Activated CD4-positive, alpha-beta memory T cell treated with anti-CD3 and anti-CD28 coated beads, Interleukin-2, amount 10 ng/mL, durations not matched to agents 7 days and 5 days (primary cell): ENCODE data around the gene CABLES1. TPM values are rescaled to one million over a fixed set of nuclear protein-coding genes. Genes with fewer than 3 reads are reported as not detected.
"Not testable (repeated sequence)": the region's sequence is repeated elsewhere in the genome, so short reads cannot be mapped to it uniquely, and the experiment has no call there.

ENCODE experiments used
- CTCF ChIA-PET: fragments of 350-600 bp; sonication (Branson Sonifier 250); formaldehyde crosslinking; loops from one replicate; lab custom pipeline; 2021; ENCODE audit warnings: antibody characterized with exemption, inconsistent platforms; lab: Charles Lee
- POLR2A ChIA-PET: fragments of 350-600 bp; sonication (Branson Sonifier 250); formaldehyde crosslinking; loops from one replicate; lab custom pipeline; 2021; ENCODE audit warnings: antibody characterized with exemption; lab: Charles Lee
- DNase-seq: peaks from one replicate; pipeline ENCODE4 v3.0.0-alpha.2; 2020
- H3K27ac Mint-ChIP-seq: one replicate; pipeline ENCODE4 v1.8.0; 2021; ENCODE audit warnings: mild to moderate bottlenecking, mixed read lengths
- H3K27me3 Mint-ChIP-seq: one replicate; pipeline ENCODE4 v1.8.0; 2021; ENCODE audit warnings: mixed read lengths
- H3K36me3 Mint-ChIP-seq: one replicate; pipeline ENCODE4 v1.8.0; 2021; ENCODE audit warnings: low read depth, mixed read lengths
- H3K4me1 Mint-ChIP-seq: one replicate; pipeline ENCODE4 v1.8.0; 2021; ENCODE audit warnings: mixed read lengths
- H3K4me3 Mint-ChIP-seq: one replicate; pipeline ENCODE4 v1.8.0; 2021; ENCODE audit warnings: mild to moderate bottlenecking, mixed read lengths
- H3K9me3 Mint-ChIP-seq: one replicate; pipeline ENCODE4 v1.8.0; 2021; ENCODE audit warnings: mixed read lengths
- total RNA-seq, 2 experiments: library from RNA; stranded (reverse); gene quantifications; one replicate each; pipeline ENCODE4 v1.2.3, GENCODE V29; 2021

CABLES1 gene
- total RNA-seq, 2 experiments from 2014 or later: 2.7 to 2.8 TPM

DNA sequence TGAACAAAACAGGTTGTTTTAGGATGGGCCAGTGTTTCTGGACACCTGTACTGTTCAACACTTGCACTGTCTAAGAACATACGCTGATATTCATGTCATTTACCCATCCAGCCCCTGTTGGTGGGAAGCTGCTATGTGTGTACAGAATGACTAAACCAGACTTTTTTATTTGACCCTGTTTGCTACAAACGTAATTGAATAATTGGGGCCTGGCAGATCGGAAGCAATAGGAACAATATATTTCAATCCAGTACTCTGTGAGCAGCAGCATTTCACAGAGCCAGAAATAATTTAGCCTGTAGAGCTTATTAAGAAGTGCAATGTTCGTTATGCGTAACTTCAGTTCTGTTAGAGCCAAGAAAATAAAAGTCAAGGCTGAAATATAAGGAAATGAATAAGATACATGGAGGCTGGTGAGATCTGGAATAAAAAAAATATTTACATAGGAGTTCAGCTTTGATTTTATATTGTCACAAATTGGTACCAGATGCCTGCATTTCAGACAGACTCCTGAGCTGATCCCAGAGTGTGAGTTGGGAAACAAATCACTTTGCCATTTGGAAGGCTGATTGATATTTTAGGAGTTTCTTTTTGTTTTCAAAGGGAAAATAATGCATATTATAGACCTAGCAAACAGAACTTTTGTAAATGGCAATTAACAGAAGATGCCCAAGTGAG lies 19.7 kb downstream of the CABLES1 start:
- no peak for DNase-seq
- ChIA-PET POLR2A (no interaction called here), CTCF (no interaction called here)
- no peak overlapping the region for H3K4me3 Mint-ChIP-seq
- no peak overlapping the region for H3K27ac Mint-ChIP-seq
- H3K36me3 Mint-ChIP-seq: no peaks in the 10 kb centered on the region
- no peaks in the 10 kb centered on the region for H3K4me1 Mint-ChIP-seq
- no peaks in the 10 kb centered on the region for H3K9me3 Mint-ChIP-seq
- peaks cover 4% of the 10 kb centered on the region for H3K27me3 Mint-ChIP-seq

DNA sequence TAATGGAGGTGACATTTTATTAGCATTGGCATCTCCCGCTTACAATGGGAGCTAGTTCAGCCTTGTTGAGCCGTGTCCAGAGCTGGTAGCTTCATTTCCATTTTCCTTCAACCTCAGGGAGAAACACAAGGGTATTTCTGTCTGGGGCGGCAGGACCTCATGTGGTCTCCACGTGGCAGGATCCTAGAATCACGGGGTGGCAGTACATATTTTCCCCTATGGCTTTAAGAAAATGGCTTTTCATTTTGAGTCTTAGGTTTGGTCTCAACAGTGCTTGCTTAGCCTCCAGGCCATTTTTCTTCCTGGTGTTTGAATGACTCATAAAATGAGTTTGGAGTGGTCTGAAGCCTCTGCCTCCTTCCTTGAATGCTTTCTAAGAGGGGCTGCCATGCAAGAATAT lies 20.3 kb downstream of the CABLES1 start:
- no peak overlapping the region for H3K4me3 Mint-ChIP-seq
- H3K36me3 Mint-ChIP-seq: no peaks in the 10 kb centered on the region
- ChIA-PET POLR2A (no interaction called here), CTCF (no interaction called here)
- no peaks in the 10 kb centered on the region for H3K9me3 Mint-ChIP-seq
- DNase-seq: no peak
- H3K27ac Mint-ChIP-seq: no peak overlapping the region
- peaks cover 4% of the 10 kb centered on the region for H3K27me3 Mint-ChIP-seq
- no peaks in the 10 kb centered on the region for H3K4me1 Mint-ChIP-seq

DNA sequence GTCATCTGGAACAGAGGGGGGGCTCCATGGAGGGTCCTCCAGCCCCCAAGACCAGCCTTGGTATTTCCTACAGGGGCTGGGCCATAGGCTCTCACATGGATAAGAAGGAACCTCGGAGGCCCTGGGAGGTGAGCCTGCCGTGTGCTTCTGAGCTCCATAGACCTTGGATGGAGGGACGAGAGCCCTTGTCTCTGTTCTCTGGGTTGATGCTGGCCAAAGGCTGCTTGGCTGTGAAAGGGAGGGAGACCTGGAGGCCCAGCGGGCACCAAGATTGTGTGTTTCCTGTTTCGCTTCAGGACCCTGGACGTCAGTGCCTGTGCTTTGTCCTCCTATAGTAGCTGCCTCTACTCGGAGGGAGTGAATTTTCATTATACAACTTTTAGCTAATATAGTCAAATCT lies 20.8 kb downstream of the CABLES1 start:
- Mint-ChIP-seq H3K27me3 (peaks cover 4% of the 10 kb centered on the region), H3K4me1 (no peaks in the 10 kb centered on the region), H3K4me3 (no peak overlapping the region), H3K27ac (no peak overlapping the region), H3K36me3 (no peaks in the 10 kb centered on the region), H3K9me3 (no peaks in the 10 kb centered on the region)
- no peak for DNase-seq
- CTCF ChIA-PET: no interaction called here
- POLR2A ChIA-PET: no interaction called here

DNA sequence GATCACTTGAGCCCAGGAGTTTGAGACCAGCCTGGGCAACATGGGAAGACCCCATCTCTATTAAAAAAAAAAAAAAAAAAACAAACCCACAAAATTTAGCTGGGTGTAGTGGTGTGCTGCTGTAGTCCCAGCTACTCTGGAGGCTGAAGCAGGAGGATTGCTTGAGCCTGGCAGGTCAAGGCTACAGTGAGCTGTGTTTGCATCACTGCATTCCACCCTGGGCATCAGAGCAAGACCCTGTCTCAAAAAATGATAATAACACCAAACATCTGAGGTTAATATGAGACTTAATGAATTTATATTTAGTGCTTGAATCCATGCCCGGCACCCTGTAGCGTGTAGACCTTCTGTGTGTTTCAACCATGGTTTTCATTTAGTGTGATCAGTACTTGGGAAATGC lies 22.8 kb downstream of the CABLES1 start:
- DNase-seq: no peak
- Mint-ChIP-seq H3K9me3 (no peaks in the 10 kb centered on the region), H3K4me1 (no peaks in the 10 kb centered on the region), H3K27me3 (peaks cover 11% of the 10 kb centered on the region), H3K27ac (no peak overlapping the region), H3K36me3 (no peaks in the 10 kb centered on the region), H3K4me3 (no peak overlapping the region)
- ChIA-PET POLR2A (no interaction called here), CTCF (interaction anchor here (0.5 kb wide), 1 partner anchor 1123 kb away, joined by 3 read pairs; no protein-coding TSS in a partner anchor)

DNA sequence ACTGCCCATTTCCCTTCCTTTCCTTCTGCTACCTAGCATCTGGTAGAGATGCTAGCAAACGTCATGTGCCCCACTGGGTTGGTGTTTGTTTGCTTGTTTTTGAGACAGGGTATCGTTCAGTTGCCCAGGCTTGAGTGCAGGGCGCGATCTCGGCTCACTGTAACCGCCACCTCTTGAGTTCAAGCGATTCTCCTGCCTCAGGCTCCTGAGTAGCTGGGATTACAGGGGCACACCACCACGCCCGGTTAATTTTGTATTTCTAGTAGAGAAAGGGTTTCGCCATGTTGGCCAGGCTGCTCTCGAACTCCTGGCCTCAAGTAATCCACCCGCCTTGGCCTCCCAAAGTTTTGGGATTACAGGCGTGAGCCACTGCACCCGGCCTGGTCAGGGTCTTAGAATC lies 23.6 kb downstream of the CABLES1 start:
- H3K27ac Mint-ChIP-seq, H3K4me1 Mint-ChIP-seq, H3K36me3 Mint-ChIP-seq, POLR2A ChIA-PET, DNase-seq, H3K9me3 Mint-ChIP-seq, CTCF ChIA-PET, H3K4me3 Mint-ChIP-seq: not testable (repeated sequence)
- H3K27me3 Mint-ChIP-seq: peaks cover 15% of the 10 kb centered on the region

DNA sequence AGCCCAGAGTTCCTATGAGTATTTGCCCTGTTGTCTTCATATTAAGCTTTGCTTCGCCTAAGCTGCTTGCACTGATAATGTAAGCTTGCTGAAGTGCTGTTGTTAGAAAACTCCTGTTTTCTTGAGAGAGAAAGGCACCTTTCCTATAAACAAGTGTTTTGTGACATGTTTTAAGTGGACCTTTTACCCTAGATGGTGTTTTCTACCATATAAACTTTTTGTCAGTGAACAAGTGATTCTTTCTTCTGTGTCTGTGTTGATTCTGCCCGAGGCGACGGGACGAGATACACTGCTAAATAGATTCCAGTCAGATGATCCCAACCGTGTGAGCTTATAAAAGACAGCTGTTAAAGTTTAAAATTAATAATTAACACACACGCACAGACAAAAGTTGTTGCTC lies 24.1 kb downstream of the CABLES1 start:
- no peaks in the 10 kb centered on the region for H3K36me3 Mint-ChIP-seq
- H3K4me3 Mint-ChIP-seq: no peak overlapping the region
- ChIA-PET CTCF (no interaction called here), POLR2A (no interaction called here)
- H3K27ac Mint-ChIP-seq: no peak overlapping the region
- no peak for DNase-seq
- H3K27me3 Mint-ChIP-seq: peaks cover 15% of the 10 kb centered on the region
- no peaks in the 10 kb centered on the region for H3K4me1 Mint-ChIP-seq
- H3K9me3 Mint-ChIP-seq: no peaks in the 10 kb centered on the region

DNA sequence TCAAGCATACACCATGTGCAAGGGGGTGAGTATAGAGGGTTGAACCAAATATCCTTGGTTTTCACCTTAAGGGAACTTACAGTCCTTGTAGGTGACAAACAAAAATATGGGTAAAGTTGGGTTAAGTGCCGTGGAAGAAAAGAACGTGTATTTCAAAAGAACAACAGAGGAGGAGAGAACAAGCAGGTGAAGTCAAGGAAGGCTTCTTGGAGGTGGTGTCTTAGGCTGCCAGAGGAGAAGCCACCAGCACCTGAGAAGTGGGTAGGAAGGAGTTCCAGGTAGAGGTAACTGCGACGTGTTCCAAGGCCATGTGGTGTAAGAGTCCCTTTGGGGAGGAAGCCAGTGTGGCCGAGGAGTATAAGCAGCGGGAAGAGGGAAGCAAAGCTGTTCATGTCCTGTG lies 27.2 kb downstream of the CABLES1 start:
- Mint-ChIP-seq H3K36me3 (no peaks in the 10 kb centered on the region), H3K27ac (no peak overlapping the region), H3K9me3 (no peaks in the 10 kb centered on the region), H3K4me1 (no peaks in the 10 kb centered on the region), H3K27me3 (peaks cover 12% of the 10 kb centered on the region), H3K4me3 (no peak overlapping the region)
- ChIA-PET POLR2A (no interaction called here), CTCF (no interaction called here)
- DNase-seq: no peak

DNA sequence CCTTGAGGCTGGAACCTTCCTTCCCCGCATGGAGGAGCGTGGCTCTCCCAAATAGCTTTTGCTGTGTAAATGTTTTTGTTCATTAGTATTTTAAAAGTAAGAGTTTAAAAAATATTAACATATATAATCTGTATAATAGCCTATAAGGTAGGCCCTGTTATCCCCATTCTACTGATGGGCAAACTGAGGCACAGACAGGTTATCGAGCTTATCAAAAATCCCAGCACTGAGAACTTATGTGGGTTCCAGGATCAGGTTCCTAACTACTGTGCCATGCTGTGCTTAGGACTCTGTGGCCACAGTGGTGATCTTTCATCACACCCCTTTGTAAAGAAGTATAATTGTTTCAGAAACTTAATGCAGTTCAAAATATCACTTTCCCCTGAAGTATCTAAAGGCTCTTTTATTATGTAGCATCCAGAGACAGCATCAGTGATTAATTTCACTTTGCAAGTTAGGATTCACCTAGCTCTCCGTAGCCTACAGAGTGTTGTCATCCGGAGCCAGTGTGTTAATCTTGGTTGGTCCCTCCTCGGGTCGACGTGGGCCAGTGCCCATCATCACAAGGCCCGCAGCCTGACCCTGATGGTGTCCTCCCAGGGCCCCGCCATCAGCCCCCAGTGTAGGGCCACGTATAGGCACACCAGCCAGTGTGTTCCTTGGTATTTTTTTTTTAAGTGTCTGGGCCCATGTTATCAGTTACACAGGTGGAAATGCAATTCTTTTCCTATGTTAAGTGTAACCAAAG lies 28.7 kb downstream of the CABLES1 start:
- no peak overlapping the region for H3K27ac Mint-ChIP-seq
- no peaks in the 10 kb centered on the region for H3K4me1 Mint-ChIP-seq
- CTCF ChIA-PET: interaction anchor here (0.8 kb wide), 1 partner anchor 534 kb away, joined by 3 read pairs; no protein-coding TSS in a partner anchor
- POLR2A ChIA-PET: interaction anchor here (1.1 kb wide), 1 partner anchor 10 kb away, joined by 3 read pairs; no protein-coding TSS in a partner anchor
- H3K27me3 Mint-ChIP-seq: peaks cover 12% of the 10 kb centered on the region
- no peaks in the 10 kb centered on the region for H3K36me3 Mint-ChIP-seq
- no peaks in the 10 kb centered on the region for H3K9me3 Mint-ChIP-seq
- H3K4me3 Mint-ChIP-seq: no peak overlapping the region
- DNase-seq: no peak

DNA sequence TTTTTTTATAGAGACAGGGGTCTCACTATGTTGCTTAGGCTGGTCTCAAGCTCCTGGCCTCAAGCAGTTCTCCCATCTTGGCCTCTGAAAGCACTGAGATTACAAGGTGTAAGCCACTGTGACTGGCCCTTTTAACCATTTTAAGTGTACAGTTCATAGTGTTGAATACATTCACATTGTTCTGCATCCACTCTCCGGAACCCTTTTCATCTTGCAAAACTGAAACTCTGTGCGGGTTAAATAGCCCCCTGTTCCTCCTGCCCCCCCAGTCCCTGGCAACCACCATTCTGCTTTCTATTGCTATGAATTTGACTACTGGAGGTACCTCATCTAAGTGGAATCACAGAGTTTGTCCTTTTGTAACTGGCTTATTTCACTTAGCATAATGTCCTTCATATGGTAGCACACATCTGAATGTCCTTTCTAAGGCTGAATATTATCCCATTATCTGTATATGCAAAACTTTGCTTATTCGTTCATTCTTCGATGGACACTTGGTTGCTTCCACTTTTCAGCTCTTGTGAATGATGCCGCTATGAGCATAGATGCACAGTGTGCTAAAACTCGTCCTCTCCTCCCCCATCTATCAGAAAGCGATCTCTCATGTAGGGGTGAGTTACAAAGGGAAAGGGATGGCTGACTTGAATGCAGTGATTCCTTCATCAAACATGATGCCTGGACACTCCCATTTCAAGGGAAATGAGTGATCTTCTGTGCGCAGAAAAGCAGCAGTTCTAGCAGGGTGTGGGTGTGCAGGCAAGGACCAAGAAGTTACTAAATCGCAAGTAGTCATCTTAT lies 30.2 kb downstream of the CABLES1 start:
- Mint-ChIP-seq H3K9me3 (no peaks in the 10 kb centered on the region), H3K4me3 (no peak overlapping the region), H3K27me3 (peaks cover 19% of the 10 kb centered on the region), H3K36me3 (no peaks in the 10 kb centered on the region), H3K27ac (no peak overlapping the region), H3K4me1 (no peaks in the 10 kb centered on the region)
- CTCF ChIA-PET: no interaction called here
- POLR2A ChIA-PET: interaction anchor here (1.1 kb wide), 1 partner anchor 12 kb away, joined by 3 read pairs; no protein-coding TSS in a partner anchor
- DNase-seq: no peak

DNA sequence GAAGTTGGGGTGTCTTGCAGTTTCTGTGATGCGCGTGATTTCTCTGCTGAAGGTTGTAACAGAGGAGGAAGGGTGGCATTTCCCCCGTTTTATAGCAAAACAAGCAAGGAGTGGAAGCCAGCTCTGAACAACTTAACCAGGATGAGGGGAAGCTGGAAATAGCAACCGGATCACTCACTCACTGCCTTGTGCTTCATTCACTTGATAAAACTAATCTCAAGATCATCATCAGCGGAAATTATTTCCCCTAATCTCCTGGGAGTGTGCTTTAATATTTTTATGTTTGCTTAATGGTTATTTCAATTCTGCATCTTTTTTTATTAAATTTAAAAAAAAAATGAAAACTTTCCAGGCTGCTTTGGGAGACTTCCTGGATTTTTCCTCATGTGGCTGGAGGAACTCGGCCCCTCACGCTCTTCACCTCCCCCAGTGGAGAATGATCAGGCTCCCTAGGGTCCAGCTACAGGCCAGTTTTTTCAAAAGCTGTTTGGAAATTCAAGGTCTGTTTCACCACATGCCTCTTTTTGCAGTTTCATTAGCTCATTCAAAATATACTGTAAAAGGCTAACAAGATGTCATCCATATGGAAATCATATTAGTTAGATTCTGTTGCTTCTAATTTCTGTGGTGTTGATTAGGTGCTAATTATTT lies 31.7 kb downstream of the CABLES1 start:
- Mint-ChIP-seq H3K9me3 (no peaks in the 10 kb centered on the region), H3K4me3 (no peak overlapping the region), H3K27ac (no peak overlapping the region), H3K27me3 (peaks cover 22% of the 10 kb centered on the region), H3K36me3 (no peaks in the 10 kb centered on the region), H3K4me1 (no peaks in the 10 kb centered on the region)
- ChIA-PET POLR2A (no interaction called here), CTCF (no interaction called here)
- no peak for DNase-seq

DNA sequence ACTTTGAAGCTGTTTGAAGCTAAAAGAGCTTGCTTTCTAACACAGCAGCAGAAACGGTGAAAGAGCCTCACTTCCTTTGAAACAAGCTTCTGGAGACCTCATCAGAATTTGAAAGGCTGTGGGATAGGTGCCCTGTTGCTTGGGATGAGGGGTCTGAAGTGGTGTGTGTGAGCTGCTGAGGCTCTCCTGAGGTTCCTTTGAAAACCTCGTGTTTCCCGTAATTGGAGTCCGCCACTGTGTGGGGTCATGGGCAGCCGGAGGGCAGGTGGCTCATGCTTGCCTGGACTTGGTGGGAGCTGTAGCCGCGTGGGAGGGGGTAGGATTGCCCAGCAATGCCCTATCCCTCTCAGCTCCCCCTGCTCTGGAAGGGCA lies 34.4 kb downstream of the CABLES1 start:
- Mint-ChIP-seq H3K9me3 (no peaks in the 10 kb centered on the region), H3K27ac (no peak overlapping the region), H3K36me3 (no peaks in the 10 kb centered on the region), H3K4me3 (no peak overlapping the region), H3K4me1 (no peaks in the 10 kb centered on the region), H3K27me3 (peaks cover 20% of the 10 kb centered on the region)
- ChIA-PET CTCF (no interaction called here), POLR2A (no interaction called here)
- no peak for DNase-seq

DNA sequence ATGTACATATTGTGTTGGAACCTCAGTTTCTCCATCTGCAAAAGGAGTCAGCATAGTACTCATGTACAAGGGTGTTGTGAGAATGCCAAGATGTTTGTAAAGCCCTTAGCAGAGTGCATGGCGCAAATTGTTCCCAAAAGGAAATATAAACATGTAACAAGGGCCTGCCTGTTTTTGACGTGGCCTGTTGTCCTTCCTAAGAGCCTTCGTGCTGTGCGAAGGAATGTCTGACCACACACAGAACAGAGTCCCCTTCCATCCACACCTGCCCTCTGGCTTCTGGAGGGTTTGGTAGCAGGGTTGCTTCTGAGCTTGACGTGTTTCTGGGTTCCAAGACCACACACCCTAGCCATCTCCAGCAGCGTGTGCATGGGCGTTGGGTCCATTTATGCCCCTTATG lies 34.9 kb downstream of the CABLES1 start:
- Mint-ChIP-seq H3K27me3 (peaks cover 20% of the 10 kb centered on the region), H3K4me1 (no peaks in the 10 kb centered on the region), H3K36me3 (no peaks in the 10 kb centered on the region), H3K27ac (no peak overlapping the region), H3K9me3 (no peaks in the 10 kb centered on the region), H3K4me3 (no peak overlapping the region)
- CTCF ChIA-PET: interaction anchor here (0.6 kb wide), 1 partner anchor 97 kb away, joined by 3 read pairs; no protein-coding TSS in a partner anchor
- POLR2A ChIA-PET: no interaction called here
- no peak for DNase-seq
